Breast epithelium (tissue), 3 donors: Measurements from ENCODE around the gene GPC6.

ENCODE experiments used
- POLR2A ChIP-seq: fragments of 450-650 bp; IDR thresholded peaks from one replicate; pipeline ENCODE4 v1.6.1; 2016; ENCODE audit warnings: antibody characterized with exemption, mild to moderate bottlenecking, moderate library complexity
- TF ChIP-seq, protein P1 (sequence below), 3 donors: fragments of 450-650 bp; IDR thresholded peaks; one replicate each; pipeline ENCODE4 v1.5.1; 2016 to 2017; ENCODE audit warnings: antibody characterized with exemption in 3 of 3, mild to moderate bottlenecking in 3 of 3, moderate library complexity in 3 of 3

DNA sequence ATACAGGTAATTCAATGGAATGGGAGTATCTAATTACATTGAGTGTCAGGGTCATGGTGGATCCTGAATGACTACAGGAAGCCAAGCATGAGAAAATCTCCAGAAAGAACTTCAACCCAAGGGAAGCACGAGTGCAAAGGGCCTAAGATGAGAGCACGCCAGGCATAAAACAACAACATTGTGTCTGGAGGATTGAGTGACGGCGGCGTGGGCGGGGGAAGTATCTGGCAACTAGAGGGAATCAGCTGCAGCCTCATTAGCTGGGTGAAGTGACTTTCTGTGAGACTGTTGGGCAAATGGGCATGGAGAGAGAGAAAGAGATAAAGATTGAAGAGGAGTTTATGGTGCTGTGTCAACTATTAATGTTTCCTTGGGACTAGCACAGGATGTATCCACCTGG lies 194.3 kb downstream of the GPC6 start:
- no peak for TF ChIP-seq POLR2A
- TF ChIP-seq, protein P1, sequence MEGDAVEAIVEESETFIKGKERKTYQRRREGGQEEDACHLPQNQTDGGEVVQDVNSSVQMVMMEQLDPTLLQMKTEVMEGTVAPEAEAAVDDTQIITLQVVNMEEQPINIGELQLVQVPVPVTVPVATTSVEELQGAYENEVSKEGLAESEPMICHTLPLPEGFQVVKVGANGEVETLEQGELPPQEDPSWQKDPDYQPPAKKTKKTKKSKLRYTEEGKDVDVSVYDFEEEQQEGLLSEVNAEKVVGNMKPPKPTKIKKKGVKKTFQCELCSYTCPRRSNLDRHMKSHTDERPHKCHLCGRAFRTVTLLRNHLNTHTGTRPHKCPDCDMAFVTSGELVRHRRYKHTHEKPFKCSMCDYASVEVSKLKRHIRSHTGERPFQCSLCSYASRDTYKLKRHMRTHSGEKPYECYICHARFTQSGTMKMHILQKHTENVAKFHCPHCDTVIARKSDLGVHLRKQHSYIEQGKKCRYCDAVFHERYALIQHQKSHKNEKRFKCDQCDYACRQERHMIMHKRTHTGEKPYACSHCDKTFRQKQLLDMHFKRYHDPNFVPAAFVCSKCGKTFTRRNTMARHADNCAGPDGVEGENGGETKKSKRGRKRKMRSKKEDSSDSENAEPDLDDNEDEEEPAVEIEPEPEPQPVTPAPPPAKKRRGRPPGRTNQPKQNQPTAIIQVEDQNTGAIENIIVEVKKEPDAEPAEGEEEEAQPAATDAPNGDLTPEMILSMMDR (IDR thresholded peaks at IDR 0.05) = no peak
